ENCODE data around the gene GAL3ST2. TPM values are rescaled to one million over a fixed set of nuclear protein-coding genes. Genes with fewer than 3 reads are reported as not detected.

GAL3ST2 gene
- total RNA-seq, 4 donors from 2014 or later = 0.21 to 0.29 TPM; not detected in 2

DNA sequence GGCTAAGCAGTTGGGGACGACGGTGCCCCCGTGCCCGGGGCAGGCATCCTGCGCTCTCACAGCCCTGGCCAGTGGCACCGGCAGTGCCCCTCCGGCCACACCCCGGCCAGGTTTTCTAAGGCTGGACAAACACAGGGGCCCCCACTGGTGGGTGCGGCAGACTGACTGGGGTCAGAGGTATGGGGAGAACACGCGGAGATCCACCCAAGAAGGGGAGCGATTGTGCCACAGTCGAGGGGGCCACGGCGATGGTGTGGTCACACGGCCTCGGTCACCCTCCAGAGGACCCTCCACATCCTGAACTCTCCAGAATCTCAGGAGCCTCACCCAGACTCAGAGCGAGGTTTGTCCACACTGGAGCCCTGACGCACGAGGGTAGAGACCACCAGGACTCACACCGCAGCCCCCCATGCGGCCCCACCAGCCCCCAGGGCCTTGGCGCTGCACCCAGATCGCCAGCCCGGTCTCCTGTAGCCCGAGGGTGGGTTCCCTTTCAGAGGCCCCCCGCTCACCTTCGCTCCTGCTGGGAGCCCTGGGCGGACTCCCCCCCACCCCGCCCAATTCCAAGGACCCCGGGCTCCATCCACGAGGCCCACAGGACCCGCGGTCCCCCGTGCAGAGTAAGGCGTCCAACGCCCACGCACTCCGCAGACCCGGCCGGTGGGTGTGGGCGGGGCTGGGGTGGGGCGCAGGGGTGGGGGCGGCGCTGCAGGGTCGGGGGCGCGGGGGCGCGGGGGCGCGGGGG lies 66.9 kb downstream of the GAL3ST2 start:
- H3K9me3 ChIP-seq = no peaks in the 10 kb centered on the region
- peak overlapping the region in 1 of 2 donors; percentile 40 for H3K4me3 ChIP-seq
- no peaks in the 10 kb centered on the region for H3K36me3 ChIP-seq
- intact Hi-C loops (cut with DNase I; ENCODE audit: low total_unique reads) = no loop called here
- peak overlapping the region; percentile 28 to 73 for H3K27ac ChIP-seq
- TF ChIP-seq, protein P1, sequence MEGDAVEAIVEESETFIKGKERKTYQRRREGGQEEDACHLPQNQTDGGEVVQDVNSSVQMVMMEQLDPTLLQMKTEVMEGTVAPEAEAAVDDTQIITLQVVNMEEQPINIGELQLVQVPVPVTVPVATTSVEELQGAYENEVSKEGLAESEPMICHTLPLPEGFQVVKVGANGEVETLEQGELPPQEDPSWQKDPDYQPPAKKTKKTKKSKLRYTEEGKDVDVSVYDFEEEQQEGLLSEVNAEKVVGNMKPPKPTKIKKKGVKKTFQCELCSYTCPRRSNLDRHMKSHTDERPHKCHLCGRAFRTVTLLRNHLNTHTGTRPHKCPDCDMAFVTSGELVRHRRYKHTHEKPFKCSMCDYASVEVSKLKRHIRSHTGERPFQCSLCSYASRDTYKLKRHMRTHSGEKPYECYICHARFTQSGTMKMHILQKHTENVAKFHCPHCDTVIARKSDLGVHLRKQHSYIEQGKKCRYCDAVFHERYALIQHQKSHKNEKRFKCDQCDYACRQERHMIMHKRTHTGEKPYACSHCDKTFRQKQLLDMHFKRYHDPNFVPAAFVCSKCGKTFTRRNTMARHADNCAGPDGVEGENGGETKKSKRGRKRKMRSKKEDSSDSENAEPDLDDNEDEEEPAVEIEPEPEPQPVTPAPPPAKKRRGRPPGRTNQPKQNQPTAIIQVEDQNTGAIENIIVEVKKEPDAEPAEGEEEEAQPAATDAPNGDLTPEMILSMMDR (IDR thresholded peaks at IDR 0.05) = no peak
- TF ChIP-seq POLR2A (IDR thresholded peaks at IDR 0.05) = no peak
- peak in 1 of 2 donors; percentile 28 for DNase-seq
- peaks cover 0 to 5% of the 10 kb centered on the region in 2 donors for H3K4me1 ChIP-seq
- H3K27me3 ChIP-seq = no peaks in the 10 kb centered on the region

DNA sequence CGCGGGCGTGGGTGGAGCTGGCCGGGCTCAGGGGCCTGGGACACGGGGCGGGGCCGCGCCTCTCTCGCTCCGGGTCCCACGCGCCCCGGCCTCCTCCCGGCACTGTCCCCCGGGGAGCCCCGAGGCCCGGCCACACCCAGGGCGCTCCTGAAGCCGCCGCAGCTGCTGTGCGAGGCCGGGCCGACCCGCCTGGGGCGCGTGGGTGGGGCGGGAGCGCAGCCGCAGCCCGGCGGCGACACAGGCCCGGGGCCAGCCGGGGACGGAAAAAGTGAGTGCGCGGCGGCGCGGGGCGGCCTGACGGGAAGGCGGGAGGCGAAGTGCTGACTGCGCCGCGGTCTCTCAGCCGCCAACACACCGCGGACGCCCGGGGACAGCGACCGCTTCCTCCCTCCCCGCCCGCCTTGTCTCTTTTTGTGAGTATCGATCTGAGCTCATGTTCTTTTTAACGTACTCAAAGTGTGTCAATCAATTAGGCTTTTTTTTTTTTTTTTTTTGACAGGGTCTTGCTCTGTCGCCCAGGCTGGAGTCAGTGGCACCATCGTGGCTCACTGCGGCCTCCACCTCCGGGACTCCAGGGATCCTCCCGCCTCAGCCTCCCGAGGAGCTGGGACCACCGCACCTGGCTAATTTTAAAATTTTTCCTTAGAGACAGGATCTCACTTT lies 67.6 kb downstream of the GAL3ST2 start:
- intact Hi-C loops (cut with DNase I; ENCODE audit: low total_unique reads) = no loop called here
- no peaks in the 10 kb centered on the region for H3K9me3 ChIP-seq
- no peaks in the 10 kb centered on the region for H3K27me3 ChIP-seq
- peak overlapping the region; percentile 28 to 73 for H3K27ac ChIP-seq
- H3K4me1 ChIP-seq = peaks cover 0 to 5% of the 10 kb centered on the region in 2 donors
- no peaks in the 10 kb centered on the region for H3K36me3 ChIP-seq
- H3K4me3 ChIP-seq = peak overlapping the region in 1 of 2 donors; percentile 40
- DNase-seq = peak; percentile 62 to 78
- TF ChIP-seq, protein P1 (IDR thresholded peaks at IDR 0.05) = peak in 3 of 4 experiments; percentile 27 to 59 (median 42)
- peak in 1 of 2 donors; percentile 25 for TF ChIP-seq POLR2A (IDR thresholded peaks at IDR 0.05)

DNA sequence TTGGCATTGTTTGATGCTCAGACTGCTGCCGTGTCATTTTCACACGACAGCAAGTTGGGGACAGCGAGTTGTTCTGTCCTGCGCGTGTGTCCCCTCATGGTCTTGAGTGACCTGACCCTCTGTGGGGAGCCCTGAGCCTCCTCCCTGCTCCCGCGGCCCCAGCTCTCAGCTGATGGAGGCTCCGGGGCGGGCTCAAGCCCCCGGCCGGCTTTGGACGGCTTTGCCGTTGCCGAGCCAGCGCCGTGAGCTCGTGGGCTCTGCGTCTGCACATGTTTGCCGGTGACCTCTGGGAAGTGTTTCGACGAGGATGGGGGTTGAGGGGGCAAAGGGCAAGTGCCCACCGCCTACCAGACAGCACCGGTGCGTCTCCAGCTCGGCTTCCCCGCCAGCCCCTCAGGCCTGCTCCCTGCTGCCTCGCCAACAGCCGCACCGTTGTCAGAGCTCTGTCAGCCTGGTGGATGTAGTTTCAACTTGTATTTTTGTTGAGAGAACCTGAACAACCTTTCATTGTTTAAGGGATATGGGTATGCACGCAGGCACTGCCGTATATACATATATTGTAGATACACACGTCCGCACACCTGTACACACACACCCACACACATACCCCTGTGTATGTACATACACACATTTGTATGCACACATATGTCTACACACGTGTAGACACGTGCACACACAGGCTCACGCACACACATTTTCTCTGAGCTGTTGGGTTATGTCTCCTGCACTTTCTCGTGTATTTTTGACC lies 68.4 kb downstream of the GAL3ST2 start:
- intact Hi-C loops (cut with DNase I; ENCODE audit: low total_unique reads) = no loop called here
- peak; percentile 16 to 17 for DNase-seq
- peak overlapping the region in 1 of 2 donors; percentile 73 for H3K27ac ChIP-seq
- TF ChIP-seq POLR2A (IDR thresholded peaks at IDR 0.05) = no peak
- TF ChIP-seq, protein P1 (IDR thresholded peaks at IDR 0.05) = no peak
- H3K9me3 ChIP-seq = no peaks in the 10 kb centered on the region
- peaks cover 0 to 5% of the 10 kb centered on the region in 2 donors for H3K4me1 ChIP-seq
- H3K4me3 ChIP-seq = peak overlapping the region in 1 of 2 donors; percentile 40
- no peaks in the 10 kb centered on the region for H3K36me3 ChIP-seq
- H3K27me3 ChIP-seq = no peaks in the 10 kb centered on the region

DNA sequence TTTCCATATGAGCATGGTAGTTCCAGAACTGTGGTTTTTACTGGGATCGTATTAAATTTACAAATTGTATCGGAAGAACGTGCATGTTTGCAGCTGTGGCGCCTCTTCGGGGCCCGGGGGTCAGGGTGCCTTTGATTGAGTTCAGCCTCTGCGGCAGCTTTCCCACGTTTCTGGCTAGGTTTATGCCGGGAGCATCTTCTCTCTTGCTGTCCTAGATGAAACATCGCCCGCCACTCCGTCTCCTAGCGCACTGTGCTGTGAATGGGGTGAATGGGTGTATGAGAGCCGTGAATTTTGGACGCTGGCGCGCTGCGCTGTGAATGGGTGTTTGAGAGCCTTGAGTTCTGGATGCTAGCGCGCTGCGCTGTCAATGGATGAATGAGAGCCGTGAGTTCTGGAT lies 69.8 kb downstream of the GAL3ST2 start:
- TF ChIP-seq, protein P1 (IDR thresholded peaks at IDR 0.05) = no peak
- no peak for TF ChIP-seq POLR2A (IDR thresholded peaks at IDR 0.05)
- Histone ChIP-seq H3K9me3 (no peaks in the 10 kb centered on the region), H3K27ac (no peak overlapping the region), H3K4me1 (peaks cover 0 to 5% of the 10 kb centered on the region in 2 donors), H3K4me3 (no peak overlapping the region), H3K36me3 (no peaks in the 10 kb centered on the region), H3K27me3 (no peaks in the 10 kb centered on the region)
- no peak for DNase-seq
- intact Hi-C loops (cut with DNase I; ENCODE audit: low total_unique reads) = no loop called here

Measured in uterus (tissue), 4 donors.